GM18867 (cell line): ENCODE data around the gene BABAM2.

Source experiments
- ATAC-seq: cut with Tn5 transposase; IDR thresholded peaks from one replicate; pipeline ENCODE4 v1.9.1; 2021; ENCODE audit warnings: mild to moderate bottlenecking, moderate library complexity; ENCODE audit not compliant: unreplicated experiment

Gene BABAM2

GRCh38 chr2:28058791-28059190 is 168.3 kb downstream of the BABAM2 start:
- ATAC-seq = no peak

- no peak for ATAC-seq
These were observed 172.3 kb downstream of the BABAM2 start for GRCh38 chr2:28062867-28063266.

- ATAC-seq = no peak
These were observed 173.0 kb downstream of the BABAM2 start for GRCh38 chr2:28063492-28063962.

GRCh38 chr2:28067602-28068001 is 177.1 kb downstream of the BABAM2 start:
- ATAC-seq = no peak

- ATAC-seq = no peak
These were observed 177.6 kb downstream of the BABAM2 start for GRCh38 chr2:28068088-28068487.

- no peak for ATAC-seq
These were observed 178.0 kb downstream of the BABAM2 start for GRCh38 chr2:28068527-28068926.

- no peak for ATAC-seq
These were observed 180.7 kb downstream of the BABAM2 start for GRCh38 chr2:28071221-28071620.

- no peak for ATAC-seq
These were observed 183.6 kb downstream of the BABAM2 start for GRCh38 chr2:28074137-28074536.

- ATAC-seq = no peak
These were observed 190.4 kb downstream of the BABAM2 start for GRCh38 chr2:28080911-28081310.

GRCh38 chr2:28082131-28082530 is 191.6 kb downstream of the BABAM2 start:
- no peak for ATAC-seq

- no peak for ATAC-seq
These were observed 192.9 kb downstream of the BABAM2 start for GRCh38 chr2:28083476-28083875.

- no peak for ATAC-seq
These were observed 194.0 kb downstream of the BABAM2 start for GRCh38 chr2:28084564-28084963.

GRCh38 chr2:28085201-28085600 is 194.7 kb downstream of the BABAM2 start:
- ATAC-seq = no peak

- ATAC-seq = no peak
These were observed 196.1 kb downstream of the BABAM2 start for GRCh38 chr2:28086611-28087010.

GRCh38 chr2:28088970-28089369 is 198.4 kb downstream of the BABAM2 start:
- no peak for ATAC-seq

GRCh38 chr2:28089486-28089885 is 199.0 kb downstream of the BABAM2 start:
- ATAC-seq = no peak

GRCh38 chr2:28093308-28093707 is 202.8 kb downstream of the BABAM2 start:
- no peak for ATAC-seq

GRCh38 chr2:28093768-28094167 is 203.2 kb downstream of the BABAM2 start:
- ATAC-seq = no peak

- no peak for ATAC-seq
These were observed 204.2 kb downstream of the BABAM2 start for GRCh38 chr2:28094739-28095138.

- ATAC-seq = no peak
These were observed 205.1 kb downstream of the BABAM2 start for GRCh38 chr2:28095622-28096021.

GRCh38 chr2:28096421-28096820 is 205.9 kb downstream of the BABAM2 start:
- no peak for ATAC-seq

GRCh38 chr2:28098501-28099225 is 208.1 kb downstream of the BABAM2 start:
- ATAC-seq = no peak

GRCh38 chr2:28101123-28101522 is 210.6 kb downstream of the BABAM2 start:
- no peak for ATAC-seq
